Non-pigmented ciliary epithelial cell (primary cell): ENCODE results near the gene TSPYL2.

Experiments used
- DNase-seq: peaks from one replicate; pipeline ENCODE4 v3.0.0-alpha.2; 2010; ENCODE audit warnings: low read depth

Gene TSPYL2

DNA sequence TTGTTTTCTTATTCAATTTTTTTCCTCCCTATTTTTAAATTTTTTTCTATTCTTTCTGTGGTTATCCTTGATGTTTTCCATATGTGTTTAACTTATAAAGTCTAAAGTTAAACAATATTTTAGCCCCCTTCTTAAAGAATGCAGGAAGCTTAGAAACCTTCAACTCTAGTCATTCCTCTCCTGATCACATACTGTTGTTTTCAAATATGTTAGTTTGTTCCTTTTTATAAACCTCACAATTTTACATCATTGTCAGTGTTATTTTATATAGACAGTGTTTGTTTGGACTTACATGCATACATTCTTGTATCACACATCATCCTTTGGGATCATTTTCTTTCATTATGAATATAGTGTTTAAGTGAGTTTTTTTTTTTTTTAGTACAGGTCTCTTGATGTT, 43.3 kb downstream of the TSPYL2 start:
- no peak for DNase-seq

DNA sequence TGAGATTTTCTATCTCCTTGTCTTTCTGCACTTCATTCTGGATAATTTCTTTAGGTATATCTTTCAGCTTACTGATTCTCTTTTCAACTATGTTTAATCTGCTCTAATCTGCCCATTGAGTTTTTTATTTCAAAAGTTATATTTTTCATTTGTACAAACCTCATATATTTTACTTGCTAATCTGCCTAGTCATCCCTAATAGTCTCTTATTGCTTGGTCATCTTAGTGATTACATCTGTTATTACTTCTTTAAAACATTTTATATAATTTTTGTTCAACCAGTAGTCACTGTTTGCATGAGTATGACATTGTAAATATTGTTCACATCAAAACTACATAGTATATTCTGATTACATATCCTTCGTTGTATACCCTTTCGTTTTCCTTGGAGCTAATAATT, 44.2 kb downstream of the TSPYL2 start:
- DNase-seq = no peak

DNA sequence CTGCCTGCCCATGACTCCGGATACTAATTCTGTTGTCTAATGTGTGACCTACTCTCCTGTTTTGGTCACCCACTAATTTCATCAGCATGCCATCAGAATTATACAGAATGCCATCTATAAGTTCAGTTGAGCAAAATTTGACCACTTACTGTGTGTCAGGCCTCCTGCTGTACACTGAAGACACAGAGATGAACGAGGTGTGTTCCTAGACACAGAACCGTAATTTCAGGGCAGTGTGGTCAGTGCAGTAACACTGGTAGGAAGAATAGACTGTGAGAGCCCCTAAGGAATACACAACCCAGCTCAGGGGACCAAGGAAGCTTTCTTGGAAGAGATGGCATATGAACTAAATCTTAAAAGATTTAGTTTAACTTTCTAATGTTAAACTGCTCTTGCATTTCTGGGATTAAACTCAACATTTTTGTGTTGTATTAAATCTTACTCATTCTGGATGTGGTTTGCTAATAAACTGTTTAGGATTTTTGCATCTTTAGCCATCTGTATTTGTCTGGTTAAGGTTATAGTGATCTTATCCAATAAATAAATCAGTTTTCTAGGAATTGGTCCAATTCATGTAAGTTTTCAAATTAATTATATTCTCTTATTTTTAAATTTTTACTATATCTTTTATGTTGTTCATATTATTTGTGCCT, 46.1 kb downstream of the TSPYL2 start:
- no peak for DNase-seq

DNA sequence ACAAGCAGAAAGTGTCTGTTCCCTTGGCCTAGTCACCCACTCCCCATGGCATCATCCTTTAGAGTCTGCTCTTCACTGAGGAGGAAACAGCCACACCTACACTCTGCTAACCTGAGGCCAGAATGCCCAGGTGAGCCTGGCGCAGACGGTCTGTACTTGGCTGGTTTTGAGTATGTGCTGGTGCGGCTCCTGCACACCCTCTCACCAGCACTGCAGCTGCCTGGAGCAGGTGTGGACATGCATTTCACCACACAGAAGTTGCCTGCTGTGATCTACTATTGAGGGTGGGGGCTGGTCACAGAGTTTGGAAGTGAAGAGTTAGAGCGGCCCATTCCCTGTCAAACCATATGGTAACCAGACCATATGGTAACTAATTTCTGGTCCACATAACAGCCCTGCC, 51.2 kb downstream of the TSPYL2 start:
- DNase-seq = no peak

DNA sequence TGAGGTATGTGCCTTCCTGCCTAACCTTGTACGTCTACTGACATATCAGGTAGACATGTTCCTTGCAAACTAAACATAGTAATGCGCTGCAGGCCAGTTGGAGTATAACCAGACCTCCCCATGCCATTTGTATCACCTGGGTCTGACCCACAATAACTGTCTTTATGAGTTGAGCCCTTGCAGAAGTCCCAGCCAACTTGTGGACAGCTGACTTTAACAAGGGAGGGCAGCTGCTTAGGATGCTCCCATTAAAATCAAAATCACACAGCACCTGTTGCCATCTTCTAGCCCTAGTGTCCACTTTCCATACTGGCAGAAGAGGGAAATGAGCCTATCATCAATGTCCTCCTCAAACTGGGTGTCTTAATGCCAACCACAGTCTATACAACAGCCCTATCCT, 53.4 kb downstream of the TSPYL2 start:
- no peak for DNase-seq
